ENCODE data around the gene TRIO. TPM values are rescaled to one million over a fixed set of nuclear protein-coding genes. Genes with fewer than 3 reads are reported as not detected.

Gene TRIO
- total RNA-seq, 4 donors from 2014 or later: 21.2 to 105 (median 47.6) TPM

GRCh38 chr5:14249258-14250082 is 106.3 kb downstream of the TRIO start:
- Histone ChIP-seq H3K9me3 (peaks cover 0 to 3% (median under 1%) of the 10 kb centered on the region in 3 donors), H3K27me3 (no peaks in the 10 kb centered on the region), H3K36me3 (no peaks in the 10 kb centered on the region), H3K4me3 (no peak overlapping the region), H3K4me1 (peaks cover 0 to 32% (median 5%) of the 10 kb centered on the region in 3 donors), H3K27ac (no peak overlapping the region)
- WGBS, 2 donors: 76 to 81% methylated on average over 6 of the region's 6 CpGs
- DNase-seq: no peak
- intact Hi-C loops (cut with DNase I): no loop called here
- TF ChIP-seq, protein P1, sequence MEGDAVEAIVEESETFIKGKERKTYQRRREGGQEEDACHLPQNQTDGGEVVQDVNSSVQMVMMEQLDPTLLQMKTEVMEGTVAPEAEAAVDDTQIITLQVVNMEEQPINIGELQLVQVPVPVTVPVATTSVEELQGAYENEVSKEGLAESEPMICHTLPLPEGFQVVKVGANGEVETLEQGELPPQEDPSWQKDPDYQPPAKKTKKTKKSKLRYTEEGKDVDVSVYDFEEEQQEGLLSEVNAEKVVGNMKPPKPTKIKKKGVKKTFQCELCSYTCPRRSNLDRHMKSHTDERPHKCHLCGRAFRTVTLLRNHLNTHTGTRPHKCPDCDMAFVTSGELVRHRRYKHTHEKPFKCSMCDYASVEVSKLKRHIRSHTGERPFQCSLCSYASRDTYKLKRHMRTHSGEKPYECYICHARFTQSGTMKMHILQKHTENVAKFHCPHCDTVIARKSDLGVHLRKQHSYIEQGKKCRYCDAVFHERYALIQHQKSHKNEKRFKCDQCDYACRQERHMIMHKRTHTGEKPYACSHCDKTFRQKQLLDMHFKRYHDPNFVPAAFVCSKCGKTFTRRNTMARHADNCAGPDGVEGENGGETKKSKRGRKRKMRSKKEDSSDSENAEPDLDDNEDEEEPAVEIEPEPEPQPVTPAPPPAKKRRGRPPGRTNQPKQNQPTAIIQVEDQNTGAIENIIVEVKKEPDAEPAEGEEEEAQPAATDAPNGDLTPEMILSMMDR (IDR thresholded peaks at IDR 0.05): no peak
- no peak for TF ChIP-seq POLR2A (IDR thresholded peaks at IDR 0.05)

DNA sequence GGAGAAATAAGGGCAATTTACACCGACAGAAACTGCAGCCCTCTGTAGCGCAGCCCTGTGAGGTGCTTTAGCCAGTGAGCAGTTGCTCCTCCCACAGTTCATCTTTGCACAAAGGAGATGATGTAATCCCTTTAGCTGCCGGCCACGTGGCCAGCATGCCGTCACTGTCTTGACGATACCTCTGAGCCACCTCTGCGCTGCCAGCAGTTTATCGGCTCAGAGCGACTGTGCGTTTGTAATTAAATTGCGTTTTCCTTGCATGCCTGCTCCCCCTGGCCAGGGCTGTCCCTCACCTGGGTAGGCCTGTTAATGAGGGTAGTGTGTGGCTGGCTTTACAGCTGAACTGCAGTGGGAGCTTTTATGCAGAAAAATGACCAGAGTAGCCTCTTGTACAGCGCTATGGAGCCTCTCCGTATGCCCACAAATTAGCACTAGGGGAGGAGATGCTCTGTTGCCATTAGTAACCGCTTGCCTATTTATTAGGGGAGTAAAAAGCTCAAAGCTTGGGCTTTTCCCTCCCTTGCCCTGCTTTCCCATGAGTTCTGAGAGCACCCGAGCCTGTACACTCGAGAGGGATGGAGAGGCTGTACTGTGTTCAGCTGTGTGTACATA is 107.0 kb downstream of the TRIO start:
- no peaks in the 10 kb centered on the region for H3K36me3 ChIP-seq
- WGBS, 2 donors: 44 to 67% methylated on average over 9 to 16 of the region's 16 CpGs
- H3K27me3 ChIP-seq: no peaks in the 10 kb centered on the region
- peaks cover 0 to 34% (median 5%) of the 10 kb centered on the region in 3 donors for H3K4me1 ChIP-seq
- intact Hi-C loops (cut with DNase I): no loop called here
- no peak for DNase-seq
- TF ChIP-seq POLR2A (IDR thresholded peaks at IDR 0.05): no peak
- TF ChIP-seq, protein P1 (IDR thresholded peaks at IDR 0.05): no peak
- H3K27ac ChIP-seq: peak overlapping the region in 3 of 4 donors; percentile 28 to 57 (median 56)
- peaks cover 0 to 4% (median 3%) of the 10 kb centered on the region in 3 donors for H3K9me3 ChIP-seq
- no peak overlapping the region for H3K4me3 ChIP-seq

- intact Hi-C loops (cut with DNase I): no loop called here
These were observed 107.9 kb downstream of the TRIO start for GRCh38 chr5:14250748-14251701.

DNA sequence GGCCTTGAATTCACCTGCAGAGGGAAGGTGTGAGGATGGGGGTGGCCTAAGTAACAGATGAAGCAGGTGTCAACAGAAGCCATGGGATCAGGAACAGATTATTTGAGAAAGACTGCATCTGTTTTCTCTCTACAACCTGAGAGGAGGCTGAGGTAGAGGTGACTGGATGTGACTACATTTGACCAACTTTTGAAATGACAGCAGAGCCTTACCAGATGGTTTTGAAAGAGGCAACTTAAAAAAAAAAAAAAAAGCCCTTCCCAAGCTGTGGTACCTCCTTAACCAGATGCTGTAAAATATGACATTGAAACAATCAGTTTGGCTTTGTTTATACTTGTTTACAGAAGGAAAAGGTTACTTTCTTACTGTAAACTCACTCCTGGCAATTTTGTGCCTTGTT is 108.6 kb downstream of the TRIO start:
- DNase-seq: no peak
- Histone ChIP-seq H3K9me3 (peaks cover 0 to 4% (median 3%) of the 10 kb centered on the region in 3 donors), H3K36me3 (no peaks in the 10 kb centered on the region), H3K4me3 (no peak overlapping the region), H3K27me3 (no peaks in the 10 kb centered on the region), H3K4me1 (peaks cover 0 to 33% (median 5%) of the 10 kb centered on the region in 3 donors), H3K27ac (no peak overlapping the region)
- TF ChIP-seq, protein P1 (IDR thresholded peaks at IDR 0.05): no peak
- no peak for TF ChIP-seq POLR2A (IDR thresholded peaks at IDR 0.05)
- intact Hi-C loops (cut with DNase I): no loop called here

More at GRCh38 chr5:14250748-14251701, 107.9 kb downstream of the TRIO start:
- no peak for DNase-seq
- H3K27me3 ChIP-seq: no peaks in the 10 kb centered on the region
- no peaks in the 10 kb centered on the region for H3K36me3 ChIP-seq
- no peak overlapping the region for H3K4me3 ChIP-seq
- TF ChIP-seq, protein P1 (IDR thresholded peaks at IDR 0.05): no peak
- no peak for TF ChIP-seq POLR2A (IDR thresholded peaks at IDR 0.05)
- peak overlapping the region in 2 of 4 donors; percentile 56 to 57 for H3K27ac ChIP-seq
- WGBS, 2 donors: 64 to 77% methylated on average over 10 to 11 of the region's 11 CpGs
- H3K9me3 ChIP-seq: peaks cover 0 to 4% (median 3%) of the 10 kb centered on the region in 3 donors
- peaks cover 0 to 34% (median 5%) of the 10 kb centered on the region in 3 donors for H3K4me1 ChIP-seq
